Measurements from ENCODE around the gene NEURL1B.

GRCh38 chr5:172658961-172659501 is 18.0 kb downstream of the NEURL1B start:
- TF ChIP-seq ZC3H11A (IDR thresholded peaks at IDR 0.05): no peak
- TF ChIP-seq, protein P1, sequence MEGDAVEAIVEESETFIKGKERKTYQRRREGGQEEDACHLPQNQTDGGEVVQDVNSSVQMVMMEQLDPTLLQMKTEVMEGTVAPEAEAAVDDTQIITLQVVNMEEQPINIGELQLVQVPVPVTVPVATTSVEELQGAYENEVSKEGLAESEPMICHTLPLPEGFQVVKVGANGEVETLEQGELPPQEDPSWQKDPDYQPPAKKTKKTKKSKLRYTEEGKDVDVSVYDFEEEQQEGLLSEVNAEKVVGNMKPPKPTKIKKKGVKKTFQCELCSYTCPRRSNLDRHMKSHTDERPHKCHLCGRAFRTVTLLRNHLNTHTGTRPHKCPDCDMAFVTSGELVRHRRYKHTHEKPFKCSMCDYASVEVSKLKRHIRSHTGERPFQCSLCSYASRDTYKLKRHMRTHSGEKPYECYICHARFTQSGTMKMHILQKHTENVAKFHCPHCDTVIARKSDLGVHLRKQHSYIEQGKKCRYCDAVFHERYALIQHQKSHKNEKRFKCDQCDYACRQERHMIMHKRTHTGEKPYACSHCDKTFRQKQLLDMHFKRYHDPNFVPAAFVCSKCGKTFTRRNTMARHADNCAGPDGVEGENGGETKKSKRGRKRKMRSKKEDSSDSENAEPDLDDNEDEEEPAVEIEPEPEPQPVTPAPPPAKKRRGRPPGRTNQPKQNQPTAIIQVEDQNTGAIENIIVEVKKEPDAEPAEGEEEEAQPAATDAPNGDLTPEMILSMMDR (IDR thresholded peaks at IDR 0.05): no peak

Data from A549 (cell line).